ENCODE results near the gene LRMDA. TPM values are rescaled to one million over a fixed set of nuclear protein-coding genes. Genes with fewer than 3 reads are reported as not detected.
A peak's percentile ranks its signal among the peaks of the same experiment; 100 is the strongest.

Gene LRMDA
- total and polyA plus RNA-seq, 10 of the 15 experiments (the other 5 are each of a cell fraction or from before 2014, with no cell fraction given) = 0.07 to 0.54 (median 0.29) TPM; not detected in 4

GRCh38 chr10:75852851-75853484 is 421.5 kb downstream of the LRMDA start:
- ChIA-PET SMC1A (ENCODE audit: uncharacterized antibody, unreplicated experiment) (interaction anchor here (0.8 to 1.4 kb wide), 2 partner anchors 34 to 144 kb away, joined by 3 read pairs; no protein-coding TSS in a partner anchor), POLR2A (no interaction called here), RAD21 (ENCODE audit: unreplicated experiment) (no interaction called here), CTCF (interaction anchor here (1.3 kb wide), 1 partner anchor 13 kb away, joined by 3 read pairs; no protein-coding TSS in a partner anchor)
- H3K27me3 ChIP-seq (replicated peaks in 1 of 2; ENCODE audit: control insufficient read depth in 2 of 2, insufficient read depth in 2 of 2, low read length in 1 of 2) = no peaks in the 10 kb centered on the region
- H3K9ac ChIP-seq (ENCODE audit: control insufficient read depth, insufficient read depth, low read length) = no peak overlapping the region
- peak; percentile 59 for ATAC-seq
- BruUV-seq (replicated peaks) = no TSS peak
- DNase-seq (ENCODE audit: low read depth, low spot score) = no peak
- H3K4me2 ChIP-seq (ENCODE audit: control insufficient read depth, insufficient read depth) = no peak overlapping the region
- intact Hi-C loops (cut with micrococcal nuclease; ENCODE audit: unreplicated experiment) (no loop called here), in situ Hi-C loops (cut with MboI) (no loop called here)
- H3K36me3 ChIP-seq (ENCODE audit: control insufficient read depth in 2 of 2, insufficient read depth in 2 of 2, low read length in 1 of 2) = no peaks in the 10 kb centered on the region
- H3K4me1 ChIP-seq (ENCODE audit: control insufficient read depth, insufficient read depth, low read length) = no peaks in the 10 kb centered on the region
- FAIRE-seq = no peak
- TF ChIP-seq RCOR1 (conservative IDR thresholded peaks at IDR 0.05; ENCODE audit: low read depth, low read length) (no peak), FOXM1 (IDR thresholded peaks at IDR 0.05; ENCODE audit: low read depth, low read length) (no peak), SREBF2 (IDR thresholded peaks at IDR 0.05; ENCODE audit: low read length) (no peak), IRF5 (IDR thresholded peaks at IDR 0.05; ENCODE audit: borderline replicate concordance) (no peak), SMAD1 (IDR thresholded peaks at IDR 0.05; ENCODE audit: low read depth, partially characterized antibody) (no peak), CTCF (IDR thresholded peaks at IDR 0.05 in 2 of 3, conservative IDR thresholded peaks at IDR 0.05 in 1 of 3; ENCODE audit: control insufficient read depth in 2 of 3, extremely low read depth in 1 of 3, insufficient read depth in 1 of 3, low read depth in 3 of 3, low read length in 3 of 3) (0 out of 6 replicates have a peak, but pooled peaks of 1 of the 3 experiments have one; percentile 14)
- H3K27ac ChIP-seq (ENCODE audit: control insufficient read depth, insufficient read depth) = no peak overlapping the region
- H2AFZ ChIP-seq (ENCODE audit: control insufficient read depth, low read depth, low read length) = no peak overlapping the region
- H4K20me1 ChIP-seq (ENCODE audit: control insufficient read depth, insufficient read depth) = no peaks in the 10 kb centered on the region
- H3K9me3 ChIP-seq (replicated peaks; ENCODE audit: control insufficient read depth, insufficient read depth, low read length) = no peaks in the 10 kb centered on the region
- 0% methylated on average over 3 of the region's 3 CpGs for WGBS (ENCODE audit: insufficient coverage, insufficient replicate concordance, low lambda C conversion rate, missing lambda C conversion rate)
- no peak overlapping the region for H3K4me3 ChIP-seq
- no peaks in the 10 kb centered on the region for H3K79me2 ChIP-seq (ENCODE audit: control insufficient read depth, insufficient read depth, low read length)

Data from GM12878 (cell line).